SK-N-SH (cell line): ENCODE results near the gene SMIM22. TPM values are rescaled to one million over a fixed set of nuclear protein-coding genes. Genes with fewer than 3 reads are reported as not detected.

Experiments
- CTCF ChIA-PET: fragments of 300-600, 350-600 bp; formaldehyde crosslinking; extraction: SDS; loops from one replicate; lab custom pipeline; 2021; lab: Yijun Ruan, JAX
- POLR2A ChIA-PET: fragments of 350-600 bp; sonication (Branson Sonifier 250); formaldehyde crosslinking; extraction: SDS; loops from one replicate; lab custom pipeline; 2020; ENCODE audit warnings: antibody characterized with exemption, inconsistent platforms; lab: Yijun Ruan, JAX
- DNase-seq: peaks from one replicate; pipeline ENCODE4 v3.0.0; 2012
- H2AFZ ChIP-seq: fragments of 200-600 bp; sonication (generic); 2 replicates; pipeline ENCODE4 v1.8.1; 2016; ENCODE audit warnings: antibody characterized with exemption, mild to moderate bottlenecking, low read depth
- H3F3A ChIP-seq: fragments of 200-600 bp; sonication (generic); replicated peaks from 2 replicates; pipeline ENCODE3; 2016; ENCODE audit warnings: antibody characterized with exemption, mild to moderate bottlenecking; ENCODE audit not compliant: insufficient read depth
- H3K27ac ChIP-seq, 2 experiments: fragments of 200-500 bp in 1 of 2; fragments of 200-600 bp in 1 of 2; sonication (Bioruptor generic) in 1 of 2; sonication (generic), shearing (Covaris generic) in 1 of 2; 2 replicates each; pipeline versions ENCODE4 v1.5.1 to v1.6.1; 2014 to 2016; ENCODE audit warnings: low read depth in 2 of 2, inconsistent platforms in 1 of 2, low read length in 1 of 2, mild to moderate bottlenecking in 1 of 2, mixed read lengths in 1 of 2
- H3K27me3 ChIP-seq: fragments of 200-600 bp; sonication (generic), shearing (Covaris generic); 2 replicates; pipeline ENCODE4 v1.6.1; 2016; ENCODE audit warnings: mixed run types; ENCODE audit not compliant: insufficient read depth
- H3K36me3 ChIP-seq, 2 experiments: fragments of 200-500 bp in 1 of 2; fragments of 200-600 bp in 1 of 2; sonication (Bioruptor generic) in 1 of 2; sonication (generic) in 1 of 2; replicated peaks in 1 of 2; 2 replicates each; pipeline versions ENCODE3 to v1.5.1; 2014 to 2016; ENCODE audit warnings: low read length in 1 of 2, mild to moderate bottlenecking in 1 of 2; ENCODE audit not compliant: insufficient read depth in 2 of 2, control insufficient read depth in 1 of 2
- H3K4me1 ChIP-seq, 2 experiments: fragments of 200-500 bp in 1 of 2; fragments of 200-600 bp in 1 of 2; sonication (Bioruptor generic) in 1 of 2; sonication (generic), shearing (Covaris generic) in 1 of 2; 2 replicates each; pipeline versions ENCODE4 v1.5.1 to v1.6.1; 2014 to 2016; ENCODE audit warnings: low read depth in 1 of 2, low read length in 1 of 2, mixed run types in 1 of 2; ENCODE audit not compliant: insufficient read depth in 2 of 2, control insufficient read depth in 1 of 2
- H3K4me2 ChIP-seq: fragments of 200-600 bp; sonication (generic), shearing (Covaris generic); 2 replicates; pipeline ENCODE4 v1.6.1; 2017; ENCODE audit warnings: mixed run types
- H3K4me3 ChIP-seq, 2 experiments: fragments of 200-500 bp in 1 of 2; fragments of 200-600 bp in 1 of 2; sonication (Bioruptor generic) in 1 of 2; sonication (generic), shearing (Covaris generic) in 1 of 2; 2 replicates each; pipeline versions ENCODE4 v1.5.1 to v1.8.1; 2014 to 2016; ENCODE audit warnings: low read depth in 2 of 2, inconsistent platforms in 1 of 2, low read length in 1 of 2, mild to moderate bottlenecking in 1 of 2, mixed read lengths in 1 of 2, moderate library complexity in 1 of 2
- H3K79me2 ChIP-seq: fragments of 200-600 bp; sonication (generic); 2 replicates; pipeline ENCODE4 v1.8.1; 2017; ENCODE audit warnings: mild to moderate bottlenecking; ENCODE audit not compliant: insufficient read depth
- H3K9ac ChIP-seq: fragments of 200-600 bp; sonication (generic); 2 replicates; pipeline ENCODE4 v1.6.1; 2017; ENCODE audit warnings: mixed run types
- H3K9me2 ChIP-seq: fragments of 200-600 bp; sonication (generic); 2 replicates; pipeline ENCODE4 v1.6.1; 2017; ENCODE audit warnings: mixed run types
- H3K9me3 ChIP-seq: fragments of 200-600 bp; sonication (generic); 2 replicates; pipeline ENCODE4 v1.6.1; 2017; ENCODE audit warnings: mixed run types, mild to moderate bottlenecking, moderate library complexity
- H4K20me1 ChIP-seq: fragments of 200-600 bp; sonication (generic); 2 replicates; pipeline ENCODE4 v1.6.1; 2017; ENCODE audit warnings: mild to moderate bottlenecking, mixed run types; ENCODE audit not compliant: insufficient read depth
- CHD2 ChIP-seq: fragments of 150-350 bp; IDR thresholded peaks from 2 replicates; pipeline ENCODE4 v1.6.1; 2018; ENCODE audit warnings: low read length; ENCODE audit not compliant: partially characterized antibody
- ELF1 ChIP-seq: IDR thresholded peaks from 2 replicates; pipeline ENCODE4 v1.4.0; 2012
- EP300 ChIP-seq, 2 experiments: IDR thresholded peaks; 2 replicates each; pipeline versions ENCODE4 v1.4.0 to v1.6.1; 2012; ENCODE audit warnings: borderline replicate concordance in 1 of 2, low read depth in 1 of 2, low read length in 1 of 2
- EZH2phosphoT487 ChIP-seq: fragments of 200-600 bp; sonication (generic); IDR thresholded peaks from 2 replicates; pipeline ENCODE4 v1.6.1; 2017; ENCODE audit warnings: low read depth, mixed run types, mild to moderate bottlenecking, antibody characterized with exemption, moderate library complexity, borderline replicate concordance
- FOXJ3 ChIP-seq: sonication (generic); formaldehyde crosslinking; IDR thresholded peaks from 2 replicates; pipeline ENCODE4 v1.5.1; 2020; ENCODE audit warnings: mild to moderate bottlenecking, missing genetic modification reagents
- GABPA ChIP-seq: IDR thresholded peaks from 2 replicates; pipeline ENCODE4 v1.4.0; 2012; ENCODE audit warnings: low read depth, mild to moderate bottlenecking
- MXI1 ChIP-seq: IDR thresholded peaks from 2 replicates; pipeline ENCODE4 v1.6.1; 2012; ENCODE audit warnings: mild to moderate bottlenecking, low read depth, low read length, improper control_type of control experiment
- NRF1 ChIP-seq: IDR thresholded peaks from 2 replicates; pipeline ENCODE4 v1.6.1; 2012; ENCODE audit warnings: low read depth, mild to moderate bottlenecking, low read length
- PBX3 ChIP-seq: IDR thresholded peaks from 2 replicates; pipeline ENCODE4; 2012
- RCOR1 ChIP-seq: fragments of 150-350 bp; IDR thresholded peaks from 2 replicates; pipeline ENCODE4 v1.6.1; 2017; ENCODE audit warnings: antibody characterized with exemption, low read length
- RFX5 ChIP-seq: IDR thresholded peaks from 2 replicates; pipeline ENCODE4 v1.6.1; 2012; ENCODE audit warnings: mild to moderate bottlenecking, improper control_type of control experiment, low read length
- RXRA ChIP-seq: IDR thresholded peaks from 2 replicates; pipeline ENCODE4 v1.4.0; 2012; ENCODE audit warnings: low read depth, mild to moderate bottlenecking, borderline replicate concordance
- SIN3A ChIP-seq: IDR thresholded peaks from 2 replicates; pipeline ENCODE4 v1.6.1; 2012; ENCODE audit warnings: low read depth, mild to moderate bottlenecking, low read length, moderate library complexity, borderline replicate concordance
- SMC3 ChIP-seq: IDR thresholded peaks from 2 replicates; pipeline ENCODE4 v1.6.1; 2012; ENCODE audit warnings: low read depth, low read length, improper control_type of control experiment
- TCF12 ChIP-seq: IDR thresholded peaks from 2 replicates; pipeline ENCODE4 v1.4.0; 2012
- YY1 ChIP-seq: IDR thresholded peaks from 2 replicates; pipeline ENCODE4 v1.4.0; 2012; ENCODE audit warnings: low read depth, mild to moderate bottlenecking
- WGBS: methylation state at CpG from one replicate; pipeline ENCODE4 v1.1.6; 2017; ENCODE audit warnings: low lambda C conversion rate; 5-methylcytosine and 5-hydroxymethylcytosine counted together
- polyA plus RNA-seq, 3 experiments: library from polyadenylated mRNA; depleted of rRNA; stranded (reverse); fragments of >200 nt; gene quantifications; 2 replicates each; pipeline ENCODE4 v1.2.3, GENCODE V29; 2012
- TF ChIP-seq, protein P1 (sequence below): fragments of 200-600 bp; sonication (generic); IDR thresholded peaks from 2 replicates; pipeline ENCODE4 v1.6.1; 2017; ENCODE audit warnings: antibody characterized with exemption, mild to moderate bottlenecking, moderate library complexity
- TF ChIP-seq, protein P2 (sequence below): IDR thresholded peaks from 2 replicates; pipeline ENCODE4 v1.4.0; 2012; ENCODE audit warnings: low read depth
- TF ChIP-seq, protein P3 (sequence below): IDR thresholded peaks from 2 replicates; pipeline ENCODE4 v1.4.0; 2012; ENCODE audit warnings: low read depth, borderline replicate concordance

The SMIM22 gene
- polyA plus RNA-seq, 1 of the 3 experiments (the other 2 are of a cell fraction), result not detected

GRCh38 chr16:4750896-4751295 lies 44.3 kb upstream of the SMIM22 start:
- ChIA-PET POLR2A (interaction anchor here (0.5 to 1.3 kb wide), 2 partner anchors 16 to 87 kb away, joined by 3 to 5 read pairs; partner anchors contain the start of genes ANKS3 and DNAAF8), CTCF (no interaction called here)
- WGBS, result 95% methylated on average over 8 of the region's 8 CpGs
- no peak for DNase-seq
- no peaks in the 10 kb centered on the region for H3K9me2 ChIP-seq
- H3F3A ChIP-seq, result no peaks in the 10 kb centered on the region
- TF ChIP-seq EZH2phosphoT487, result no peak
- TF ChIP-seq TCF12, result no peak
- no peak for TF ChIP-seq CHD2
- no peak for TF ChIP-seq EP300 (IDR thresholded peaks at IDR 0.05; ENCODE audit: borderline replicate concordance in 1 of 2, low read depth in 1 of 2, low read length in 1 of 2)
- no peak for TF ChIP-seq PBX3
- TF ChIP-seq NRF1, result no peak
- no peak for TF ChIP-seq RFX5
- TF ChIP-seq, protein P1, sequence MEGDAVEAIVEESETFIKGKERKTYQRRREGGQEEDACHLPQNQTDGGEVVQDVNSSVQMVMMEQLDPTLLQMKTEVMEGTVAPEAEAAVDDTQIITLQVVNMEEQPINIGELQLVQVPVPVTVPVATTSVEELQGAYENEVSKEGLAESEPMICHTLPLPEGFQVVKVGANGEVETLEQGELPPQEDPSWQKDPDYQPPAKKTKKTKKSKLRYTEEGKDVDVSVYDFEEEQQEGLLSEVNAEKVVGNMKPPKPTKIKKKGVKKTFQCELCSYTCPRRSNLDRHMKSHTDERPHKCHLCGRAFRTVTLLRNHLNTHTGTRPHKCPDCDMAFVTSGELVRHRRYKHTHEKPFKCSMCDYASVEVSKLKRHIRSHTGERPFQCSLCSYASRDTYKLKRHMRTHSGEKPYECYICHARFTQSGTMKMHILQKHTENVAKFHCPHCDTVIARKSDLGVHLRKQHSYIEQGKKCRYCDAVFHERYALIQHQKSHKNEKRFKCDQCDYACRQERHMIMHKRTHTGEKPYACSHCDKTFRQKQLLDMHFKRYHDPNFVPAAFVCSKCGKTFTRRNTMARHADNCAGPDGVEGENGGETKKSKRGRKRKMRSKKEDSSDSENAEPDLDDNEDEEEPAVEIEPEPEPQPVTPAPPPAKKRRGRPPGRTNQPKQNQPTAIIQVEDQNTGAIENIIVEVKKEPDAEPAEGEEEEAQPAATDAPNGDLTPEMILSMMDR, result no peak
- no peak for TF ChIP-seq RXRA
- TF ChIP-seq SMC3, result no peak
- TF ChIP-seq, protein P2, sequence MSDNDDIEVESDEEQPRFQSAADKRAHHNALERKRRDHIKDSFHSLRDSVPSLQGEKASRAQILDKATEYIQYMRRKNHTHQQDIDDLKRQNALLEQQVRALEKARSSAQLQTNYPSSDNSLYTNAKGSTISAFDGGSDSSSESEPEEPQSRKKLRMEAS, result no peak
- no peak for TF ChIP-seq GABPA
- no peak for TF ChIP-seq YY1
- TF ChIP-seq ELF1, result no peak
- no peak for TF ChIP-seq MXI1
- no peak for TF ChIP-seq RCOR1
- TF ChIP-seq FOXJ3, result no peak
- TF ChIP-seq SIN3A, result no peak
- TF ChIP-seq, protein P3, sequence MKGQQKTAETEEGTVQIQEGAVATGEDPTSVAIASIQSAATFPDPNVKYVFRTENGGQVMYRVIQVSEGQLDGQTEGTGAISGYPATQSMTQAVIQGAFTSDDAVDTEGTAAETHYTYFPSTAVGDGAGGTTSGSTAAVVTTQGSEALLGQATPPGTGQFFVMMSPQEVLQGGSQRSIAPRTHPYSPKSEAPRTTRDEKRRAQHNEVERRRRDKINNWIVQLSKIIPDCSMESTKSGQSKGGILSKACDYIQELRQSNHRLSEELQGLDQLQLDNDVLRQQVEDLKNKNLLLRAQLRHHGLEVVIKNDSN, result no peak
- no peaks in the 10 kb centered on the region; a peak in 1 of 4 replicates for H3K4me1 ChIP-seq
- no peak overlapping the region for H3K4me2 ChIP-seq
- no peak overlapping the region for H3K9ac ChIP-seq
- H3K79me2 ChIP-seq, result no peaks in the 10 kb centered on the region
- H4K20me1 ChIP-seq, result no peaks in the 10 kb centered on the region
- H3K27ac ChIP-seq, result no peak overlapping the region
- H3K27me3 ChIP-seq, result no peaks in the 10 kb centered on the region
- peaks cover 23 to 41% of the 10 kb centered on the region in 2 experiments for H3K36me3 ChIP-seq
- no peak overlapping the region for H3K4me3 ChIP-seq
- H2AFZ ChIP-seq, result no peak overlapping the region
- 0 out of 2 replicates have a peak, but pooled peaks cover 6% of the 10 kb centered on the region for H3K9me3 ChIP-seq
